GM23338 (cell line): ENCODE results near the gene PIK3CB. TPM values are rescaled to one million over a fixed set of nuclear protein-coding genes. Genes with fewer than 3 reads are reported as not detected.

Experiments used
- ATAC-seq: fragments of 200-7000 bp; cut with Tn5 transposase; 3 replicates; pipeline ENCODE4 v1.9.1; 2020
- DNase-seq: peaks from one replicate; pipeline ENCODE4 v3.0.0-alpha.2; 2015; ENCODE audit warnings: low spot score
- H2AFZ ChIP-seq: fragments of 200-600 bp; sonication (generic); 2 replicates; pipeline ENCODE4 v1.8.0; 2016; ENCODE audit warnings: antibody characterized with exemption, mild to moderate bottlenecking, moderate library complexity
- H3F3A ChIP-seq: fragments of 200-600 bp; sonication (generic); replicated peaks from 2 replicates; pipeline ENCODE4 v1.8.0; 2017; ENCODE audit warnings: antibody characterized with exemption, mixed run types, low read depth
- H3K27ac ChIP-seq: fragments of 200-600 bp; sonication (generic); 2 replicates; pipeline ENCODE4 v1.6.1; 2016; ENCODE audit warnings: low read depth
- H3K27me3 ChIP-seq: fragments of 200-600 bp; sonication (generic); 2 replicates; pipeline ENCODE4 v1.8.0; 2016; ENCODE audit warnings: mild to moderate bottlenecking, mixed run types, moderate library complexity; ENCODE audit not compliant: insufficient read depth
- H3K36me3 ChIP-seq: fragments of 200-600 bp; sonication (generic); 2 replicates; pipeline ENCODE4 v1.8.0; 2016; ENCODE audit warnings: mild to moderate bottlenecking; ENCODE audit not compliant: insufficient read depth
- H3K4me1 ChIP-seq: fragments of 200-600 bp; sonication (generic); 2 replicates; pipeline ENCODE4 v1.8.0; 2016; ENCODE audit warnings: mild to moderate bottlenecking, moderate library complexity; ENCODE audit not compliant: insufficient read depth
- H3K4me2 ChIP-seq: fragments of 200-600 bp; sonication (generic); 2 replicates; pipeline ENCODE4 v1.7.1; 2017; ENCODE audit warnings: mixed run types
- H3K4me3 ChIP-seq: fragments of 200-600 bp; sonication (generic); 2 replicates; pipeline ENCODE4 v1.6.1; 2016; ENCODE audit warnings: mixed run types
- H3K79me2 ChIP-seq: fragments of 200-600 bp; sonication (generic); replicated peaks from 2 replicates; pipeline ENCODE4 v1.8.0; 2017; ENCODE audit warnings: mild to moderate bottlenecking; ENCODE audit not compliant: insufficient read depth
- H3K9me2 ChIP-seq: fragments of 200-600 bp; sonication (generic); 2 replicates; pipeline ENCODE4 v1.8.0; 2017; ENCODE audit not compliant: insufficient read depth
- H4K20me1 ChIP-seq: fragments of 200-600 bp; sonication (generic); replicated peaks from 2 replicates; pipeline ENCODE4 v1.8.0; 2017; ENCODE audit warnings: mild to moderate bottlenecking; ENCODE audit not compliant: insufficient read depth
- H3K27ac Mint-ChIP-seq: 2 replicates; pipeline ENCODE4 v1.8.0; 2020; ENCODE audit warnings: inconsistent platforms, mild to moderate bottlenecking, moderate library complexity, mixed read lengths
- H3K27me3 Mint-ChIP-seq: 3 replicates; pipeline ENCODE4 v1.8.0; 2022; ENCODE audit warnings: low read depth, mild to moderate bottlenecking, moderate library complexity, mixed read lengths, inconsistent platforms; ENCODE audit not compliant: insufficient read depth, poor library complexity
- H3K36me3 Mint-ChIP-seq: 3 replicates; pipeline ENCODE4 v1.8.0; 2021; ENCODE audit warnings: low read depth, mild to moderate bottlenecking, inconsistent platforms, moderate library complexity, mixed read lengths
- H3K4me1 Mint-ChIP-seq: 3 replicates; pipeline ENCODE4 v1.8.0; 2020; ENCODE audit warnings: mild to moderate bottlenecking, inconsistent platforms, mixed read lengths
- H3K4me3 Mint-ChIP-seq: 3 replicates; pipeline ENCODE4 v1.8.0; 2021; ENCODE audit warnings: moderate library complexity, mild to moderate bottlenecking, inconsistent platforms, mixed read lengths
- H3K9me3 Mint-ChIP-seq: 3 replicates; pipeline ENCODE4 v1.8.0; 2020; ENCODE audit warnings: moderate library complexity, mild to moderate bottlenecking, inconsistent platforms, mixed read lengths
- CREB1 ChIP-seq: fragments of 250-450 bp; sonication (Bioruptor Pico); IDR thresholded peaks from 2 replicates; pipeline ENCODE4 v1.5.0; 2020; ENCODE audit warnings: low read depth, mild to moderate bottlenecking, moderate library complexity
- CTCF ChIP-seq, 2 experiments: fragments of 200-600 bp in 1 of 2; sonication (generic) in 1 of 2; conservative IDR thresholded peaks; 2 replicates each; pipeline versions ENCODE4 v1.5.1 to v1.6.1; 2016 to 2017; ENCODE audit warnings: antibody characterized with exemption in 2 of 2, low read depth in 2 of 2, mild to moderate bottlenecking in 2 of 2, moderate library complexity in 1 of 2
- ETS1 ChIP-seq: IDR thresholded peaks from 2 replicates; pipeline ENCODE4 v1.6.1; 2016; ENCODE audit warnings: antibody characterized with exemption
- EZH2 ChIP-seq: fragments of 200-600 bp; sonication (generic); IDR thresholded peaks from one replicate; pipeline ENCODE4 v1.8.0; 2017; ENCODE audit warnings: antibody characterized with exemption, mild to moderate bottlenecking, low read depth; ENCODE audit not compliant: unreplicated experiment
- EZH2phosphoT487 ChIP-seq: fragments of 200-600 bp; sonication (generic); IDR thresholded peaks from one replicate; pipeline ENCODE4 v1.8.1; 2018; ENCODE audit warnings: antibody characterized with exemption; ENCODE audit not compliant: unreplicated experiment
- JUNB ChIP-seq: IDR thresholded peaks from one replicate; pipeline ENCODE4 v1.6.1; 2016; ENCODE audit warnings: antibody characterized with exemption; ENCODE audit not compliant: unreplicated experiment
- NANOG ChIP-seq: IDR thresholded peaks from 2 replicates; pipeline ENCODE4 v1.6.1; 2016; ENCODE audit warnings: antibody characterized with exemption, borderline replicate concordance
- POLR2AphosphoS5 ChIP-seq: IDR thresholded peaks from 2 replicates; pipeline ENCODE4 v1.6.1; 2016; ENCODE audit warnings: antibody characterized with exemption, low read depth
- REST ChIP-seq: IDR thresholded peaks from one replicate; pipeline ENCODE4 v1.6.1; 2018; ENCODE audit warnings: antibody characterized with exemption; ENCODE audit not compliant: unreplicated experiment
- STAT1 ChIP-seq: IDR thresholded peaks from one replicate; pipeline ENCODE4 v1.6.1; 2016; ENCODE audit warnings: antibody characterized with exemption; ENCODE audit not compliant: unreplicated experiment
- ZNF114 ChIP-seq: fragments of 250-450 bp; sonication (Bioruptor Pico); IDR thresholded peaks from 2 replicates; pipeline ENCODE4 v1.5.0; 2020; ENCODE audit warnings: mild to moderate bottlenecking, moderate library complexity
- ZNF331 ChIP-seq: fragments of 250-450 bp; sonication (Bioruptor Pico); IDR thresholded peaks from 2 replicates; pipeline ENCODE4 v1.5.0; 2020; ENCODE audit warnings: low read depth, mild to moderate bottlenecking, moderate library complexity
- polyA plus RNA-seq: library from polyadenylated mRNA; unstranded; fragments of >200 nt; fragmentation: Nextera tagmentation; extraction: Ambion mirVana; gene quantifications from 2 replicates; pipeline ENCODE4 v1.2.1, GENCODE V29; 2016
- total RNA-seq: library from RNA; depleted of rRNA; stranded (reverse); fragments of >200 nt; shearing (Covaris generic); gene quantifications from 2 replicates; pipeline ENCODE4 v1.2.3, GENCODE V29; 2014
- TF ChIP-seq, protein P1 (sequence below): fragments of 250-450 bp; sonication (Bioruptor Pico); IDR thresholded peaks from 2 replicates; pipeline ENCODE4 v1.5.0; 2020; ENCODE audit warnings: mild to moderate bottlenecking, moderate library complexity

PIK3CB gene
- total and polyA plus RNA-seq, 2 experiments from 2014 or later: 13.3 to 32.4 TPM

- Histone ChIP-seq H3K36me3 (no peaks in the 10 kb centered on the region), H3F3A (no peaks in the 10 kb centered on the region), H3K27me3 (no peaks in the 10 kb centered on the region), H3K9me2 (peaks cover 5% of the 10 kb centered on the region; the same call in 1 of the 2 replicates), H3K4me1 (no peaks in the 10 kb centered on the region), H3K4me3 (no peak overlapping the region), H3K79me2 (peaks cover 19% of the 10 kb centered on the region), H3K27ac (no peak overlapping the region), H2AFZ (no peak overlapping the region), H3K4me2 (no peak overlapping the region), H4K20me1 (peaks cover 6% of the 10 kb centered on the region)
- Mint-ChIP-seq H3K27me3 (no peaks in the 10 kb centered on the region), H3K36me3 (peaks cover 24% of the 10 kb centered on the region), H3K9me3 (peaks cover 4% of the 10 kb centered on the region; the same call in 2 of the 3 replicates), H3K4me3 (no peak overlapping the region), H3K27ac (no peak overlapping the region), H3K4me1 (peaks cover 10% of the 10 kb centered on the region; the same call in 2 of the 3 replicates)
- TF ChIP-seq STAT1: no peak
- no peak for TF ChIP-seq REST
- TF ChIP-seq EZH2phosphoT487: no peak
- no peak for TF ChIP-seq ETS1
- no peak for TF ChIP-seq NANOG
- no peak for TF ChIP-seq ZNF331 (CRISPR knock-in tag)
- no peak for TF ChIP-seq CREB1 (CRISPR knock-in tag)
- no peak for TF ChIP-seq EZH2
- no peak for TF ChIP-seq CTCF (conservative IDR thresholded peaks at IDR 0.05; ENCODE audit: low read depth in 2 of 2)
- TF ChIP-seq, protein P1, sequence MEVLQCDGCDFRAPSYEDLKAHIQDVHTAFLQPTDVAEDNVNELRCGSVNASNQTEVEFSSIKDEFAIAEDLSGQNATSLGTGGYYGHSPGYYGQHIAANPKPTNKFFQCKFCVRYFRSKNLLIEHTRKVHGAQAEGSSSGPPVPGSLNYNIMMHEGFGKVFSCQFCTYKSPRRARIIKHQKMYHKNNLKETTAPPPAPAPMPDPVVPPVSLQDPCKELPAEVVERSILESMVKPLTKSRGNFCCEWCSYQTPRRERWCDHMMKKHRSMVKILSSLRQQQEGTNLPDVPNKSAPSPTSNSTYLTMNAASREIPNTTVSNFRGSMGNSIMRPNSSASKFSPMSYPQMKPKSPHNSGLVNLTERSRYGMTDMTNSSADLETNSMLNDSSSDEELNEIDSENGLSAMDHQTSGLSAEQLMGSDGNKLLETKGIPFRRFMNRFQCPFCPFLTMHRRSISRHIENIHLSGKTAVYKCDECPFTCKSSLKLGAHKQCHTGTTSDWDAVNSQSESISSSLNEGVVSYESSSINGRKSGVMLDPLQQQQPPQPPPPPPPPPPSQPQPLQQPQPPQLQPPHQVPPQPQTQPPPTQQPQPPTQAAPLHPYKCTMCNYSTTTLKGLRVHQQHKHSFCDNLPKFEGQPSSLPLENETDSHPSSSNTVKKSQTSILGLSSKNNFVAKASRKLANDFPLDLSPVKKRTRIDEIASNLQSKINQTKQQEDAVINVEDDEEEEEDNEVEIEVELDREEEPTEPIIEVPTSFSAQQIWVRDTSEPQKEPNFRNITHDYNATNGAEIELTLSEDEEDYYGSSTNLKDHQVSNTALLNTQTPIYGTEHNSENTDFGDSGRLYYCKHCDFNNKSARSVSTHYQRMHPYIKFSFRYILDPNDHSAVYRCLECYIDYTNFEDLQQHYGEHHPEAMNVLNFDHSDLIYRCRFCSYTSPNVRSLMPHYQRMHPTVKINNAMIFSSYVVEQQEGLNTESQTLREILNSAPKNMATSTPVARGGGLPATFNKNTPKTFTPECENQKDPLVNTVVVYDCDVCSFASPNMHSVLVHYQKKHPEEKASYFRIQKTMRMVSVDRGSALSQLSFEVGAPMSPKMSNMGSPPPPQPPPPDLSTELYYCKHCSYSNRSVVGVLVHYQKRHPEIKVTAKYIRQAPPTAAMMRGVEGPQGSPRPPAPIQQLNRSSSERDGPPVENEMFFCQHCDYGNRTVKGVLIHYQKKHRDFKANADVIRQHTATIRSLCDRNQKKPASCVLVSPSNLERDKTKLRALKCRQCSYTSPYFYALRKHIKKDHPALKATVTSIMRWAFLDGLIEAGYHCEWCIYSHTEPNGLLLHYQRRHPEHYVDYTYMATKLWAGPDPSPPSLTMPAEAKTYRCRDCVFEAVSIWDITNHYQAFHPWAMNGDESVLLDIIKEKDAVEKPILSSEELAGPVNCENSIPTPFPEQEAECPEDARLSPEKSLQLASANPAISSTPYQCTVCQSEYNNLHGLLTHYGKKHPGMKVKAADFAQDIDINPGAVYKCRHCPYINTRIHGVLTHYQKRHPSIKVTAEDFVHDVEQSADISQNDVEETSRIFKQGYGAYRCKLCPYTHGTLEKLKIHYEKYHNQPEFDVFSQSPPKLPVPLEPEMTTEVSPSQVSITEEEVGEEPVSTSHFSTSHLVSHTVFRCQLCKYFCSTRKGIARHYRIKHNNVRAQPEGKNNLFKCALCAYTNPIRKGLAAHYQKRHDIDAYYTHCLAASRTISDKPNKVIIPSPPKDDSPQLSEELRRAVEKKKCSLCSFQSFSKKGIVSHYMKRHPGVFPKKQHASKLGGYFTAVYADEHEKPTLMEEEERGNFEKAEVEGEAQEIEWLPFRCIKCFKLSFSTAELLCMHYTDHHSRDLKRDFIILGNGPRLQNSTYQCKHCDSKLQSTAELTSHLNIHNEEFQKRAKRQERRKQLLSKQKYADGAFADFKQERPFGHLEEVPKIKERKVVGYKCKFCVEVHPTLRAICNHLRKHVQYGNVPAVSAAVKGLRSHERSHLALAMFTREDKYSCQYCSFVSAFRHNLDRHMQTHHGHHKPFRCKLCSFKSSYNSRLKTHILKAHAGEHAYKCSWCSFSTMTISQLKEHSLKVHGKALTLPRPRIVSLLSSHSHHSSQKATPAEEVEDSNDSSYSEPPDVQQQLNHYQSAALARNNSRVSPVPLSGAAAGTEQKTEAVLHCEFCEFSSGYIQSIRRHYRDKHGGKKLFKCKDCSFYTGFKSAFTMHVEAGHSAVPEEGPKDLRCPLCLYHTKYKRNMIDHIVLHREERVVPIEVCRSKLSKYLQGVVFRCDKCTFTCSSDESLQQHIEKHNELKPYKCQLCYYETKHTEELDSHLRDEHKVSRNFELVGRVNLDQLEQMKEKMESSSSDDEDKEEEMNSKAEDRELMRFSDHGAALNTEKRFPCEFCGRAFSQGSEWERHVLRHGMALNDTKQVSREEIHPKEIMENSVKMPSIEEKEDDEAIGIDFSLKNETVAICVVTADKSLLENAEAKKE: no peak
- TF ChIP-seq POLR2AphosphoS5: no peak
- no peak for TF ChIP-seq JUNB
- TF ChIP-seq ZNF114 (CRISPR knock-in tag): no peak
- ATAC-seq (no peak), DNase-seq (no peak)
These were observed 56.1 kb downstream of the PIK3CB start for GRCh38 chr3:138778643-138779042.
